NCI-H1417 (cell line): Measurements from ENCODE around the gene BCR.

Experiments
- DNase-seq, 3 experiments: peaks; one replicate each; lab custom pipeline; 2025; lab: John Stamatoyannopoulos, UW

Gene BCR

DNA sequence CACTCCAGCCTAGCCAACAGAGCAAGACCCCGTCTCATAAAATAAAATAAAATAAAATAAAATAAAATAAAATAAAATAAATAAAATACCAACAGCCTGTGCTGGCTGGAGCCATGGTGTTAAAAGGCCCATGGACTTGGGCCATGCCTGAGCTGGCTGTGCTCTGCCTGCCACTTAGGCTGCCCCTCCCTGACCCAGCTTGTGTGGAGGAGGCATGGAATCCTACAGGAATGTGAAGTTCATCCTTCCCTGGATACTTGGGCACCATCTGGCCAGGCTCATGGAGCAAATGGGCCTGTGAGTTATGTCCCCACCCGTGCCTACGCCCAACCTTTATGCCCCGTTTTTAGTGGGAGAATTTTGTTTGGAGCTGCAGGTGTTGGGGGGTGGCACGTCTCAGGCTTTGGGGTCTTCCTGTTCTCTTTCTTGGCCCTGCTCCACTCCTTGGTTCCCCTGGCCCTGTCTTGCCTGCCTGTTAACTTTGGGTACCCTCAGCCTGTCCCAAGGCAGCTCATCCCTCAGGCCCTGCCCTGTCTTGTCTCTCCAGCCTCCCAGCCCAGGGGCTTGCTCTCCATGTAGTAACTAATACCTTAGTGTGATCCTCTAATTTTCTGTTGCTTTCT, 51.3 kb downstream of the BCR start:
- no peak for DNase-seq

DNA sequence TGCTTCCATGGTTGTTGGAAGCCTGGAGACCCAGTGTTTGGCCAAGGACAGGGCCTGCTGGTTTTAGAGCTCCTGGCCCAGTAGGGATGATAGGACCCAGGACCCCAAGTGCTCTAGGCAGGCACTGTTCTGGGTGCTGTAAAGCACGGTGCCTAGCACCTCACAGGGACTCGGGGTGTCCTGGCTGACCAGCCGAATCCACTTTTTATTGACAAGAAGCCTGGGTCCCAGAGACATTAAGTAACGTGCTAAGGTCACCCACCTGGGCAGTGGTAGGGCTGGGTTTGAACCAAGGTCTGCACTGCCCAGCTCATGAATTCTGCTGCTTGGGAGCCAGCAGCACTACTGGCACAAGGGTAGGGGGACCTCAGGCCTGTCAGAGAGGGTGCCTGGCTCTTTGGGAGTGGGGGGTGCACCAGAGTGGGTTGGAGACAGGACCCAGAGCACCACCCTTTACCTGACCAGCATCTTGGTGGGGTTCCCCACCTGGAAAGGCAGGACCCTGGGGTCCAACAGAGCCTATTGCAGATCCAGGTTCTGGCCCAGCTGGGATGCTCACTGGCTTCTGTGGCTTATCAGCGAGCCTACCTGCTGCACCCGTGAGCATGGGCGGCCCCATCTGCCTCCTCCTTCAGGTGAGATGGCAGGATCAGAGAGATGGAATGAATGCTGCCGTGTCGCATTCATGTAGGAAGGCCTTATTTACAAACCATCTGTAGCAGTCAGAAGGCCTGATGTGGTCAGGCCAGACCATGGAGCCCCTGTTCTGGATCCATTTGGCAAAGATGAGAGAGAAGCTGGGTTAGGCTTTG, 52.0 kb downstream of the BCR start:
- no peak for DNase-seq

DNA sequence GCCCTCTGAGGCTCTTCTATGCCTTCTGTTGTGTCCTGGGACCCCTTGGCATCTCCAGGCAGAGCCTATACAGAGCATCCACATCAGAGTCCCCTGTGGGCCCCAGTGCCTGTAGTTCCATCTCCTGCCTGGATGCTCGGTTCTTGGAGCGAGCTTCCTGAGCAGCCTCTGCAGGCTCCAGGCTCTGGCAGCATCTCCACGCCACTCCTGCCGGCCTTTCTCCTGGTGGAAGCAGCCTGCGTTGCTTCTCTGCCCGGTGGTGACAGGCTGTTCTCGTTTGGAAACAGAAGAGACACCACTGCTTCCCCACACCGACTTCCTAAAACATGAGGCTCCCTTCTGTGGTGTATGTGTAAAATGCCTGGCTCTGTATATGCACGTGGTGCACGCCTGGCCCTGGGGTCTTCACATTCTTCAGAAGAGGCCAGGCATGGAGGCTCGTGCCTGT, 52.8 kb downstream of the BCR start:
- no peak for DNase-seq

DNA sequence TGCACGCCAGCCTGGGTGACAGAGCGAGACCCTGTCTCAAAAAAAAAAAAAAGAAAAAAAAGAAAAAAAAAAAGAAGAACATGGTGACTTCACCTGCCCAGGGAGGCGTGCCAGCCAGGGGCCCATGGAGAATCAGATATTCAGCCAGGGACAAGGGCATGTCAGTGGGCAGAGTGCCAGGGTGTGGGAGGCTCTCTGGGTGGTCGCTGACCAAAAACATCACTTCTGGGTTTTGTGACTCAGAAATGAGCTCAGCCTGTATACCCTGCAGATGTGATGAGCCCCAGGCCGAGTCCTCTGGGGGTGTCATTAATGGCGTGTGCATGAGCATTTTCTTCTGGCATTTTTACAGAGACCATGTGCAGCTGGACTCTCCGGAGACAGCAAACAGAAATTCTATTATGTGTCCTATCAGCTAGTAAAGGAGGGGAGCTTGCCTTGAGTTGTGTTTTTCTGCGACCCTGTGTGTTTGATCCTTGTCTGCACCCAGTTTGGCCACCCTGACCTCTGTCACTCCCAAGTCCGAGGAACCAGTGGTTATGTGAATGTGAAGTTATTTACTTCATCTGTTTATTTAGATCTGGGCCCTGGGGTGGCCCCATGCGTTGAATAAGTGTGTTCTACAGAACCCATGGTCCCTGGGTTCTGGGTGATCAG, 53.6 kb downstream of the BCR start:
- DNase-seq, result no peak

DNA sequence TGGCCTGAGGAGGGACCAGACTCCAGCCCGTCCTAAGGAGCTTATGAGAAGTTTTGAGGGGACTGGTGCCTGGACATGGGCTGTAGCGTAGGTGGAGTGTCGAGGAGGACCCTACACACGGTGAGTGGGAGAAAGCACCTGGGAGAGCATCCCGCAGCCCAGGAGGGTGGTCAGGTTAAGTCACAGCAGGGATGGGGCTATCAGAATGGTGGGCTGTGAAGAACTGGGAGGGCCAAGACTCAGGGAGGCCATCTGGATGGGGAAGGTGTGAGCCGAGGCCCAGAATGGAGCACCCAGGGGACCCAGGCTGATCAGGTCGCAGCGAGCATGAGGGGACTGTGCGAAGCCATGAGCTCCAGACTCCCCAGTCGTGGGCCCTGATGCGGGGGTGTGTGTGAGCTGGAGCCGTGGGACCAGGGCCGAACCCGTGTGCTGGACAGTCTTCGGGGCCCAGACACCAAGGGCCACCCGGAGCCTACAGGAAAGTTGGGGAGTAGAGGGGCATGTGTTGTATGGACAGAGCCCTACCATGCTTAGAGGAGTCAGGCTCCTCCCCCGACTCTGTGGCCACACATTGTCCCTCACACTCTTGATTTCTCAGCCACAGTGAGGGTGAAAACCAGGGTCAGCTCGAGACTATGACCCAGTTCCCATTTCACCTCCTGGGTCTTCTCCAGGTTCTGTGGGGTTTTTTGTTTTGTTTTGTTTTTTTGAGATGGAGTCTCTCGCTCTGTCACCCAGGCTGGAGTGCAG, 54.3 kb downstream of the BCR start:
- no peak for DNase-seq

DNA sequence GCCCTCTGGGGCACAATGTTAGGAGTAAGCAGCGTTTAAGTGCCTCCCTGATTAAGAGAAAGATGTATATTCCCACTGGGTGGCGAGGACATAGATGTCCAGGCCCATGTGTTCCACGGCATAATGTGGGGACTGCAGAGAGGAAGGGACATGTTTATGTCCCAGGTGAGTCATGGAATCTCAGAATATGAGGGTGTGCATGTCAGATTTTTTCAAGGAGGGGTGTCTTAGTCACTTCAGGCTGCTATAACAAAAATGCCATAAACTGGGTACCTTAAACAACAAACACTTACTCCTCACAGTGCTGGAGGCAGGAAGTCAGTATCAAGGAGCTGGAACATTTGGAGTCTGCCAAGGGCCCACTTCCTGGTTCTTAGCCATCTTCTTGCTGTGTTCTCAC, 55.1 kb downstream of the BCR start:
- no peak for DNase-seq

DNA sequence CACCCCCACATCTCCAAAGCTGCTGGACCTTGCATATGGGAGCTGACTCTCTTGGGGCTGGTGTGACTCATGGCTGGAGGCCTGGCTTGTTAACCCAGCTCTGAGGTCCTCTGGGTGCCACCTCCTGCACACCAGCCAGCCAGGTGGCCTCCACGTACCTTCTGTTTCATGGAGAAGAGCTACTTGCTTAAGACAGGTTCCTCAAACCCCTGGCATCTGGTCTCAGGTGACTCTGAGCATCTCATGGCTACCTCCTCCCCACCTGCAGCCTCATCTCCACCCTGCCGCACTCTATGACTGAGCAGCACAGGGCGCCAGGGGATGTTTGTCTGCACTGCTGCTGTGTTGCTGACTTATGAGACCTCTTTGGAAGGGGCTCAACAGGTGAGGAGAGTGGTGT, 55.7 kb downstream of the BCR start:
- DNase-seq, result no peak

DNA sequence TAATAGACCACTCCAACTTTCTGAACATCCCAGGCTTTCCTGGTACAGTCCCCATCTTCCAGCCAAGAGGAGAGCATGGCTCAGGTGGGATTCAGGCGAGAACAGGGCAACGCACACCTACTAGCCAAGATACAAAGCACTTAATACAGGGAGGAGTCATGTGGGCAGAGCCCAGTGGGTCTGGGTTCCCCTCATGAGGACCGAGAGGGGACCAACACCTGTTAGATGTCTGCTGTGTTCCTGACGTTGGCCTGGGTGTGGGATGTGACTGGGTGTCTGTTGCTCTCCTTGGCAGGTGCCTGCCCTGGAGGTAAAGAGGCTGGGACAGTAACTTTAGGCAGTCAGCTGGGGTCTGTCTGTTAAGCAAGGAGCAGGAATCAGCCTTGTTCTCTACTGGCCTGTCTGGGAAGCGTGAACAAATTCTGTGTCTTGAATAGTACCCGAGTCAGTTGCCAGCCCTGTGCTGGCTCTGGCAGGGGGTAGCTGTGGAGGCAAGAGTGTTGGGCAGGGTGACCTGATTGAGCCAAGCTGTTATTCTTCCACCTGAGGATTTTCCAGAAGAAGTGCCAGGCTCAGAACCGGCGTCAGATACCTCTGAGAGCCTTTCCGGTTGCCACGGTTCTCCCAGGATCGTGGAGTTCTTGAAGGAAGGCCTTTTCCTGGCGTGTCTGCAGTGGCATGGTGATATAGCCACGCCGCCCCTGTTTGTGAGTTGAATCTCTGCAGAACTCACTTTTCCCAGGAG, 56.3 kb downstream of the BCR start:
- no peak for DNase-seq

DNA sequence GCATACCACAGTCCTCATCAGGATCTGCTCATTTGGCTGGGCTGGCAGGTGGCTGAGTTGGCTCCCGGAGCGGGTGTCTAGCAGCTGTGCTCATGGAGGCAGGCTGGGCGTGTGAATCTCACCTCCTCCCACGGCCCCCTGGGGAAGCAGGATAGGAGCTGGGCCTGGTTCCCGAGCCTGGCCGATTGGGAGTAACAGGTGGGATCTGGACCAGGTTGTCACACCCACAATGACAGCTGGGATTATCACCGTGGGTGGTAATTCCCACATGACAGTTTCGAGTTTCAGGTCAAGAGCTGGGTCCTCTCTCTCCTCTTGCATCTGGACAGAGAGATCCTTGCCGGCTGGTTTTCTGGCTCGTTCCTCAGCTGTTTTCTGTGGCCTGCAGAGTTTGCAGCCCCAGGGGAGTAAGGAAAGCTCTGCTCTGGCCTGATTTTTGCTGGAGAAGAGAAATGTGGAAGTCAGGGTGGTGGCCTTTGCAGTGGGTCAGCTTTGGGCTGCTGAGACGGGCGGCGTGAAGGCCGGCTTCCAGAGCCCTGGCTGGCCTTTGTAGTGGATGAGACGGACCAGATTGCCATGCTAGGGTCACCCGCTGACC, 57.0 kb downstream of the BCR start:
- DNase-seq, result peak; percentile 55 to 95 (median 83)

DNA sequence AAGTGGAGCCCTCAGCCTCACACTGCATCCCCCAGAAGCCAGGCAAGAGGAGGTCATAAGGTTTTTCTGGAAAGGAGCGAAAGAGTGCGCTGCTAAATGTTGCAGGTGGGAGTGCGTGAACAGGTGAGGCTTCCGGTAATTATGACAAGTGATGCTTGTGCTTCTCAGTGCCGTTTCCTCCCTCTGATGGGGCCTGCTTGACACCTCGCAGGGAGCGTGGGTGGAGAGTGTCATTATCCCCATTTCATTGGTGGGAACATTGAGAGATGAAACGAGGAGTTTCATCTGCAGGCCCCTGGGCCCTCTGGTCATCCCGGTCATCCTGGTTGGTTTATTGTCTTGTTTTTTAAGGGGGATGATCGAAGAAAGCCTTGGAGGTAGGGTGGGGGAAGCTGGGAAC, 57.5 kb downstream of the BCR start:
- peak in 2 of 3 experiments; percentile 58 to 74 for DNase-seq

DNA sequence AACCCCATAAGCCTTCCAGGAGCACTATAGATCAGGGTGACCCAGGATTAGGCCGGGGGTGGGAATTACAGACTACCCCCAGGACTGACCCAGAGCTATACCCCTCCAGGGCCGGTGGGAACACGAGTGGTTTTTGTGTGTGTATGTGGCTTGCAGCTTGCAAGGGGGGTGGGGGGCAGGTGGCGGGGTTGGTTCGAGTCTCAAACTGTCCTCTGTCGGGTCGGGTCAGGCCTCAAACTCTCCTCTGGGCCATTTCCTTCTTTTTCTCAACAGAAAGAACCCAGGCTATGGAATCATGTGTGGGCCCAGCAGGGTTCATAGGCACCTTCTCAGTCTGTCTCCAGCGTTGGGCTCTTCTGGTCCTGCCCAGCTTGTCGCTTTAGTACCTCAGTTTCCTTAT, 58.4 kb downstream of the BCR start:
- no peak for DNase-seq

DNA sequence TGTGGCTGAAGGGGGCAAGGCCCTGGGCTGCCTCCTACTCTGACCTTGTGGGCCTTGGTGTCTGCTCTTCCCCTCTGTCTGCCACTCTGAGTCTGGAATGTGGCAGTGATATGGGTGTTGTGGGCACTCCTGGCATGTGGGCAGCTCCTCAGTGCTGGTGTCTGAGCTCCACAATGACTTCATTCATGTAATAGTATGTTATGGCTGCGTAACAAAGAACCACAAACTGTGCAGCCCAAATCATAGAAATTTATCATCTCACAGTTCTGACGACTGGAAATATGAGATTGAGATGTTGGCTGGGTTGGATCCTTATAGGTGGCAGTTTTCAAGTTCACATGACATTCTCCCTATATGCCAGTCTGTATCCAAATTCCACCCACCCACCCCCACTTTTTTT, 59.1 kb downstream of the BCR start:
- no peak for DNase-seq

DNA sequence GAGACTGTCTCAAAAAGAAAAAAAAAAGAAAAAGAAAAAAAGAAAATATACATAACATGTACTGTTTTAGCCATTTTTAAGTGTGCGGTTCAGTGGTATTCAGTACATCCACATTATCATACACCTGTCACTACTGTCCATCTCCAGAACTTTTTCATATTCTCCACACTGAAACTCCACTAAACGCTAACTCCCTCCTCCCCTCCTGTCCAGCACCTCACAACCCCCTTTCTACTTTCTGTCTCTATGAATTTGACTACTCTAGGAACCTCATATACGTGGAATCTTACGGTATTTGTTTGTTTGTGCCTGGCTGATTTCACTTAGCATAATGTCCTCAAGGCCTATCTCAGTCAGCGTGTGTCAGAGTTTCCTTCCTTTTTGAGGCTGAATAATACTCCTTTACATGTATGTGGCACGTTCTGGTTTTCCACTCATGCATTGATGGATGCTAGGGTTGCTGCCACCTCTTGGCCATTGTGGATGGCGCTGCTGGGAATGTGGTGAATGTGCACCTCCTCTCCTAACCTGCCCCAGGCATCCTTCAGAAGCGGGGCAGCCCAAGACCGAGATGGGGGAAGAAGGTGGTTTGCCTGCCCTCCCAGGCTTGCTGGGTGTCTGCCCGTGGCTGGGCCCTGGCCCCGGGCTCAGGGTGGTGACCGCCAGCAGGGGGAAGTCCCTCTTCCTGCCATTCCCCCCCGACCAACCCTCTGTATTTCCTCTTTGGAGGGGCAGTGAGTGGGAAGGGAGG, 60.5 kb downstream of the BCR start:
- DNase-seq, result no peak

DNA sequence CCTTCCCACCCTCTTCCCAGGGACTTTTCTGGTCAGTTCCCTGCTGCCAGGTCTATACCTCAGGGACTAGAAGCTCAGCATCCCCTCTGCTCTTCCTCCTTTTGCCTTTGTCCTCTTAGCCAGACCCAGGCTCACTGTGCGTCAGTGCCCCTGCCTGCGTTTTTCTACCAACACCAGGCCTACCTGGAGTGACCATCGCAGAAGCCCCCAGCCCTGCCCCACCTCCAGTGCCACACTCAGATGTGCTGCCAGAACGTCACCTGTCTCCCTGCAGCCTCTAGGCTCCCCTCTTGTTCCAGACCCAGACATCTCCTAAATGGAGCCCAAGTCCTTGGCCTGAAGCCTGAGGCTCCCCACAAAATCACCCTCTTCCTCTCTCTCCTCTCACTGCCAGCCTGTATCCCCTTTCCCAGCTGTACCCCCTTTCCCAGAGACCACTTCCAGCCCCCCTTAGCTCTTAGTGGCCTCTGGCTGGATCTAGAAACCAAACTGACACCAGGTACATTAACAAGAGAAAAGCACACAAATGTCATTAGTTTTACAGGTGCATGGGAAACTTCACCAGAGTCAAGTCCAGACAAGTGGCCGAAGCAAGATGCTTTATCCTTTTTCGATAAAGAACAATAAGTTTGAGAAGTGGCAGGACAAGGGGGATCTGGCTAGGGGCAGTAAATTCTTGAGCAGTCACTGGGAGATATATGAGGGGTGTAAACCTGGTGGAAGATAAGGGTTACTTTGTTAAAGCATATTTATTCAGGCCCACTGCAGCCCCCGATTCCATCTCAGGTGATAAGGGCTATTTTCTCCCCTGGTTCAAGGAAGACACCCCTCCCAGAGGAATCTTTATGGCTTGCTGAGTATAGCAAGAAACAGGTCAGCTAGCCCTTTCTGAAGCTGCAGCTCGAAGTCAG, 61.5 kb downstream of the BCR start:
- no peak for DNase-seq

DNA sequence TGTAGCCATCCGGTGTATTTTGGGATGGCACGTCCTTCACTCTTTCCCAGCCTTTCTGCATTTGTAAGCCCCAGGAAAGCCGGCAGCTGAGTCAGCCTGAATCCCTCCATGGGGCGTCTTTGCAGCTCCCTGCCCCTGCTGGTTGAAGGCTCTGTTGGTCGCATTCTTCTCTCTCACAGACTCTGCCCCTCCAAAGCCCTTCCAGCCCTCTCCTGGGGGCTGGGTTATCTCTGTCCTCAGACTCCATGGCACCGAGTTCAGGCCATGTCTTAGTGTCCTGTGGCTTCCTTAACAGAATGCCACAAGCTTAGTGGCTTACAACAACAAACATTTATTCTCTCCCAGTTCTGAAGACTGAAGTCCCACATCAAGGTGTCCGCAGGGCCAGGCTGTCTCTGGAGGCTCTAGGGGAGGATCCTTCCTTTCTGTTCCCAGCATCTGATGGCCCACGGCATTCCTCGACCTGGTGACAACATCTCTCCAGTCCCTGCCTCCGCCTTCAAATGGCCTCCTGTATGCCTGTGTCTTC, 62.2 kb downstream of the BCR start:
- no peak for DNase-seq

DNA sequence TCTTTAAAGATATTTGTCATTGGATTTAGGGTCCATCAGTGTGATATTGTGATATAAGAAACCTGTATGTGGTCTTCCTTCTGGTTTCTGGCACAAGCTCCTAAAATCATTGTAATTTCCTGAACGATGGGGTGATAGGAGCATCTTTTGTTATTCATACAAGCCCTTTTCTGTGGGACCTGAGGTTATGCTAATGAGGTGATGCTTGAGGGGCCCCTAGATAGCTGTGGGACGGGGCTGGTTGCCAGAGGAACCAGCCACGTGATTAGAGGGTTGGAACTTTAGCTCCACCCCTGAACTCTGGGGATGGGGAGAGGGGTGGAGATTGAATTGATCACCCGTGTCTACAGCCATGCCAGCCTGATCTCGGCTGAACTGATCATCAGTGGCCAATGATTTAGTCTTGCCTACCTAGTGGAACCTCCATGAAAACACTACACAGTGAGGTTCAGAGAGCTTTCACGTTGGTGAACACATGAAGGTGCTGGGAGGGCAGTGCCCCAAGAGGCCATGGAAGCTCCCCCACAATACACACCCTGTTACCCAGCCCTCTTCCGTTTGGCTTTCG, 62.8 kb downstream of the BCR start:
- DNase-seq, result no peak

DNA sequence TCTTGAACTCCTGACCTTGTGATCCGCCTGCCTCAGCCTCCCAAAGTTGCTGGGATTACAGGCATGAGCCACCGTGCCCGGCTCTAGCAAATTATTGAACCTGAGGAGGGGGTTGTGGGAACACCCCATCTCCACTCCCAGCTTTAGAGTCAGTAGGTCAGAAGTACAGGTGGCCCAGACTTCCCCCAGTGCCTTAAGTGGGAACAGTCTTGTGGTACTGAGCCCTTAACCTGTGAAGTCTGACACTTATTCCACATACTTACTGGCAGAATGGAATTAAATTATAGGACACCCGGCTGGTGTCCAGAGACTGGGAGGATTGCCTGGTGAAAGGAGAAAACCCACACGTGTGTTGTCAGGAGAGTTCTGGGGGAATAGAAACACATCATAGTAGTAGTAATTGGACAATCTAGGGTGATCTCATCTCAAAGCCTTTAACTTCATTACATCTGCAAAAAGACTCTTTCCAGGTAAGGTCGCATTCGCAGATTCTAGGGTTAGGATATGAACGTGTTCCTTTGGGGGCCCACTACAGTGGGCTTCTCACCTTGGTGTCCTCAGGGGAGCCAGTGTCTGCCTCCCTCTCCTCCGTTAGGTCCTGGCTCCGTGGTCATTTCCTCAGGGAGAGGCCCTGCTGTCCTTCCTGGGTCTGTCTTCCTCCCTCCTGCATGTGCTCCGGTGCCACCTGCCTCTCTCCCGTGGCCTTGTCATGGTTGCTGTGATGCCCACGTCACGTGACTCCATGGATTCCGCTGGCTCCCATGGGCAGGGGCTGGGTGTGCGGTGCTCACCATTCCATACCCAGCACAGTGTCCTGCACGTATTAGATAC, 63.8 kb downstream of the BCR start:
- DNase-seq, result no peak

DNA sequence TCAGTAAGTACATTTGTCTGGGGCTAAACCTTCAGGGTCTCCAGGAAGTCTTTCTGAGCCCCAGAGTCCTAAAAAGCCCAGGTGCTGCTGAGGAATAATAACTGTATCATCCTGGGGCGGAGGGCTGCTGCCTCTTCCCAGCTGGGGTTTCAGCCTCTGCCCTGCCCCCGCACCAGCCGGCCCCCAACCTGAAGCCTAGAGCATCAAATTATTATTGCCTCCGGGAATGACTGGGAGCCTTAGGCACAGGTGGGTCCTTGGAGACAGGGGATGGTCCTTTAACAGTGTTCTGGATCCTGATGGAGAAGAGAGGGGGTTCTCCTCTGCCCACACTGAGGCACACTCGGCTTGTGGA, 64.4 kb downstream of the BCR start:
- DNase-seq, result peak in 1 of 3 experiments; percentile 2
